Glutamatergic neuron (in vitro differentiated cells): ENCODE measurements around the gene RTL5. TPM values are rescaled to one million over a fixed set of nuclear protein-coding genes. Genes with fewer than 3 reads are reported as not detected.

Source experiments
- DNase-seq: peaks from one replicate; pipeline ENCODE4 v3.0.0; 2022
- H3K27ac Mint-ChIP-seq: one replicate; pipeline ENCODE4 v1.8.0; 2020; ENCODE audit warnings: mild to moderate bottlenecking, mixed read lengths, inconsistent platforms; ENCODE audit not compliant: unreplicated experiment
- H3K27me3 Mint-ChIP-seq: one replicate; pipeline ENCODE4 v1.8.0; 2020; ENCODE audit warnings: mild to moderate bottlenecking, moderate library complexity, mixed read lengths, inconsistent platforms; ENCODE audit not compliant: unreplicated experiment
- H3K36me3 Mint-ChIP-seq: one replicate; pipeline ENCODE4 v1.8.0; 2020; ENCODE audit warnings: mild to moderate bottlenecking, mixed read lengths, inconsistent platforms; ENCODE audit not compliant: unreplicated experiment
- H3K4me1 Mint-ChIP-seq: one replicate; pipeline ENCODE4 v1.8.0; 2020; ENCODE audit warnings: mild to moderate bottlenecking, low read depth, mixed read lengths, inconsistent platforms; ENCODE audit not compliant: unreplicated experiment
- H3K4me3 Mint-ChIP-seq: one replicate; pipeline ENCODE4 v1.8.0; 2020; ENCODE audit warnings: mild to moderate bottlenecking, mixed read lengths, inconsistent platforms; ENCODE audit not compliant: unreplicated experiment
- H3K9me3 Mint-ChIP-seq: one replicate; pipeline ENCODE4 v1.8.0; 2020; ENCODE audit warnings: mild to moderate bottlenecking, moderate library complexity, mixed read lengths, inconsistent platforms; ENCODE audit not compliant: unreplicated experiment
- total RNA-seq: library from RNA; stranded (reverse); fragmentation: NEBNext Ultra II Directional; extraction: Animal tissue kit (Norgen Biotek cat#: 25700); gene quantifications from one replicate; pipeline ENCODE4 v1.2.1, GENCODE V29; 2021; ENCODE audit not compliant: unreplicated experiment
- TF ChIP-seq, protein P1 (sequence below): fragments of 200-600 bp; sonication (generic); IDR thresholded peaks from one replicate; pipeline ENCODE4 v1.5.0; 2021; ENCODE audit not compliant: partially characterized antibody, unreplicated experiment

The RTL5 gene
- total RNA-seq, 1 donor from 2014 or later, result 18.2 TPM

DNA sequence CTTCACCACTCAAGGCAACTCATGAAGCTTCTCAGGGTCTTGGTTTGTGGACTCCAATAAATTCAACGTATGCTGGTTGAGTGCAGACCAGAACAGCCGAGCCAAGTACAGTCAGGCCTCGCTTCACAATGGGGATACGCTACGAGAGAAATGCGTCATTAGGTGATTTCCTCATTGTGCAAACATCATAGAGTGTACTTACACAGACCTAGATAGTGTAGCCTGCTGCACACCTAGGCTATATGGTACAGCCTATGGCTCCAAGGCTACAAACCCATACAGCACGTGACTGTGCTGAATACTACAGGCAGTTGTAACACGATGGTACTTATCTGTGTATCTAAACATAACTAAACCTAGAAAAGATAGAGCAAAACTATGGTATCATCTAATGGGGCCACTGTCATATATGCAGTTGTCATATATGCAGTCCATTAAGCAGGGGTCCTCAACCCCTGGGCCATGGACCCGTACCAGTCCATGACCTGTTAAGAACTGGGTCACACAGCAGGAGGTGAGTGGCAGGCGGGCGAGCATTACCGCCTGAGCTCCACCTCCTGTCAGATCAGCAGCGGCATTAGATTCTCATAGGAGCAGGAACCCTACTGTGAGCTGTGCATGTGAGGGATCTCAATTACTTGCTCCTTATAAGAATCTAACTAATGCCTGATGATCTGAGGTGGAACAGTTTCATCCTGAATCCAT is 31.5 kb downstream of the RTL5 start:
- TF ChIP-seq, protein P1, sequence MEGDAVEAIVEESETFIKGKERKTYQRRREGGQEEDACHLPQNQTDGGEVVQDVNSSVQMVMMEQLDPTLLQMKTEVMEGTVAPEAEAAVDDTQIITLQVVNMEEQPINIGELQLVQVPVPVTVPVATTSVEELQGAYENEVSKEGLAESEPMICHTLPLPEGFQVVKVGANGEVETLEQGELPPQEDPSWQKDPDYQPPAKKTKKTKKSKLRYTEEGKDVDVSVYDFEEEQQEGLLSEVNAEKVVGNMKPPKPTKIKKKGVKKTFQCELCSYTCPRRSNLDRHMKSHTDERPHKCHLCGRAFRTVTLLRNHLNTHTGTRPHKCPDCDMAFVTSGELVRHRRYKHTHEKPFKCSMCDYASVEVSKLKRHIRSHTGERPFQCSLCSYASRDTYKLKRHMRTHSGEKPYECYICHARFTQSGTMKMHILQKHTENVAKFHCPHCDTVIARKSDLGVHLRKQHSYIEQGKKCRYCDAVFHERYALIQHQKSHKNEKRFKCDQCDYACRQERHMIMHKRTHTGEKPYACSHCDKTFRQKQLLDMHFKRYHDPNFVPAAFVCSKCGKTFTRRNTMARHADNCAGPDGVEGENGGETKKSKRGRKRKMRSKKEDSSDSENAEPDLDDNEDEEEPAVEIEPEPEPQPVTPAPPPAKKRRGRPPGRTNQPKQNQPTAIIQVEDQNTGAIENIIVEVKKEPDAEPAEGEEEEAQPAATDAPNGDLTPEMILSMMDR, result no peak
- no peaks in the 10 kb centered on the region for H3K9me3 Mint-ChIP-seq
- H3K4me1 Mint-ChIP-seq, result no peaks in the 10 kb centered on the region
- peaks cover 1% of the 10 kb centered on the region for H3K27me3 Mint-ChIP-seq
- H3K4me3 Mint-ChIP-seq, result no peak overlapping the region
- DNase-seq, result no peak
- no peaks in the 10 kb centered on the region for H3K36me3 Mint-ChIP-seq
- no peak overlapping the region for H3K27ac Mint-ChIP-seq

DNA sequence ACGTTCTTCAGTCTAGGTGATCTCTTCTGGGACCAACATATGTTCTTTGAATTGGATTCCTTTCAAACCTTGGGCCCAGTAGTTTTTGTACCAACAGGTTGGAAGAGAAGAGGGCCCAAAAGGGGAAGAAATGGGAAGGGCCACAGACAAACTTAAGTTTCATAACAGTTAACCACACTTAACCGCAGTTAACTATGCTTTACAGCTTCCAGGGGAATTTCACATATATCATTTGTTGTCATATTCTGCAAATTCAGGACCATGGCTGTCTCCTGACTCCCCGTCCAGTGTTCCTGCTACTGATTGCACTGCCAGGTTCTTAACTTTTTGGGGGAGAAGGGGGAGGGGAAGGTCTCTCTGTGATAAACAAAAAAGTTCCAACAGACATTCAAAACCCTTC is 34.6 kb downstream of the RTL5 start:
- no peaks in the 10 kb centered on the region for H3K9me3 Mint-ChIP-seq
- peaks cover 3% of the 10 kb centered on the region for H3K4me1 Mint-ChIP-seq
- TF ChIP-seq, protein P1, result no peak
- no peaks in the 10 kb centered on the region for H3K27me3 Mint-ChIP-seq
- H3K36me3 Mint-ChIP-seq, result no peaks in the 10 kb centered on the region
- no peak overlapping the region for H3K4me3 Mint-ChIP-seq
- no peak for DNase-seq
- H3K27ac Mint-ChIP-seq, result no peak overlapping the region

DNA sequence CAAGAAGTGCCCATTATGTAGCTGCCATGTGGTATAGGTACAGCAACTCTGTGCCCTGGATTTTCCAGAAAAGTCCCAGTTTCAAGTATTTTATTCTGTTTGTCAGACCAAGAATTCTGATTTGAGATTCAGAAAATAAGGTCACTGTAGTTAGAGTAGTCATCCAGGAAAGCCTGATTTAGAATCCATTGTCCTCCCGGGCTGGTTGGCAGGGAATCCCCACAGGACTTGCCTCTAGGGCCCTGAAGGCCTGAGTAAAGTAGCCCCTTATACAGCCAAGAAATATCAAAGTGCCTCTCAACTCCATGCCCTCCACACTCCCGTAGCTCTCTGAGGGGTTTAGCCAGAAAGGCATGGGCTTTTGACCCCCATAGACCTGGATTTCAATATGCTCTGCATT is 36.3 kb downstream of the RTL5 start:
- H3K9me3 Mint-ChIP-seq, result no peaks in the 10 kb centered on the region
- H3K27ac Mint-ChIP-seq, result no peak overlapping the region
- no peaks in the 10 kb centered on the region for H3K36me3 Mint-ChIP-seq
- TF ChIP-seq, protein P1, result no peak
- H3K27me3 Mint-ChIP-seq, result no peaks in the 10 kb centered on the region
- H3K4me1 Mint-ChIP-seq, result peaks cover 3% of the 10 kb centered on the region
- DNase-seq, result no peak
- no peak overlapping the region for H3K4me3 Mint-ChIP-seq

DNA sequence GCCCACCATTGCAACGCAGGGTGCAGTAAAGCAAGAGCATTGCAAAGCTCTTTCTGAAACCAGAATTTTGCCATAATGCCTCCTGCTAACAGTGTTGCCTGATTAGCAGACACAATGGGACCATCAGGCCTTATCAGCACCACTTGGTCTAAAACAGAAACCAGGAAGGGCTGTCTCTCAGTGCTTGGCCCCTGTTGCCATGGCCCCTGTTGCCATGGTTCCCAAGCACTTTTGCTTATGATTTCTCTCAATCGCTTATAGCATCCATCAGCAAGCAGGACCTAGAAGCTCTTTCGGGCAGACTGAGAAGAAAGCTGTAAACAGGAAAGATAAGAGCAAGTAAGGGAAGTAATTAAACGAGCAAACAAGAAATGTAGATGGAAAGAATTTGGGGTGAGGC is 36.8 kb downstream of the RTL5 start:
- Mint-ChIP-seq H3K4me1 (peaks cover 3% of the 10 kb centered on the region), H3K4me3 (no peak overlapping the region), H3K27ac (no peak overlapping the region), H3K9me3 (no peaks in the 10 kb centered on the region), H3K36me3 (no peaks in the 10 kb centered on the region), H3K27me3 (no peaks in the 10 kb centered on the region)
- TF ChIP-seq, protein P1, result no peak
- peak; percentile 19 for DNase-seq

DNA sequence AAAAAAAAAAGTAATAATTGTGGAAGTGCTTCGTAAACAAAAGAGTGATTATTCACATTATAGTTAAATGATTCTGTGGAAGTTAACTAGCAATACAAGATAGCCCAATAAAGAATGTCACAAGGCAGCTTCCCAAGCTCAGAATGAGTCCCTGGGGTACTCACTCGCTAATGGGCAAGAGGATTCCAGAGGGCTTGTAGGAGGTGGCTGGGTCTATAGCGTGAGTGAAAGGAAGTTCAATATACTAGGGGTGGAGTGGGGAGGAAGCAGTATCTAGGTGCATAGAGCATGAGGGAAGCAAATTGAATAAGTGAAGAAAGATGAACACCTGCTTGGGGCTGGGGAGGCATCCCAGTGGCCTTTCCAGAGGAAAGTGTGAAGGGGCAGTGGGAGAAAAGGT is 42.5 kb downstream of the RTL5 start:
- Mint-ChIP-seq H3K9me3 (no peaks in the 10 kb centered on the region), H3K4me3 (no peak overlapping the region), H3K4me1 (peaks cover 2% of the 10 kb centered on the region), H3K27me3 (no peaks in the 10 kb centered on the region), H3K27ac (no peak overlapping the region), H3K36me3 (no peaks in the 10 kb centered on the region)
- no peak for DNase-seq
- TF ChIP-seq, protein P1, result no peak
